HL-60/S4 treated with retinoic acid at 250 ng/mL for 4 days and 3 days (cell line): Measurements from ENCODE around the gene SSH3.

ENCODE experiments used
- in situ Hi-C: fragments of 300-500 bp; cut with MboI; formaldehyde crosslinking; loops from 2 replicates; pipeline ENCODE4 v1.7.0; 2022; ENCODE audit warnings: low sequenced_read_pairs

The SSH3 gene

GRCh38 chr11:67303132-67303834 lies at the start of gene SSH3:
Gene SSH3 (plus strand): TSS chr11:67303530. CDS start chr11:67303626, 96 bp downstream.
- in situ Hi-C loops: no loop called here

GRCh38 chr11:67253872-67254624 lies 49.3 kb upstream of the SSH3 start:
- in situ Hi-C loops: no loop called here

GRCh38 chr11:67254798-67255197 lies 48.5 kb upstream of the SSH3 start:
- in situ Hi-C loops: no loop called here

GRCh38 chr11:67255353-67255752 lies 48.0 kb upstream of the SSH3 start:
- in situ Hi-C loops: no loop called here

- in situ Hi-C loops: no loop called here
Observed at GRCh38 chr11:67255864-67256263, 47.5 kb upstream of the SSH3 start.

- in situ Hi-C loops: no loop called here
Observed at GRCh38 chr11:67256477-67257135, 46.7 kb upstream of the SSH3 start.

GRCh38 chr11:67260406-67260805 lies 42.9 kb upstream of the SSH3 start:
- in situ Hi-C loops: loop anchor here (10.0 kb wide), 2 partner anchors 54 to 124 kb away; no protein-coding TSS in a partner anchor

GRCh38 chr11:67260885-67261639 lies 42.3 kb upstream of the SSH3 start:
- in situ Hi-C loops: loop anchor here (10.0 kb wide), 2 partner anchors 54 to 124 kb away; no protein-coding TSS in a partner anchor

- in situ Hi-C loops: loop anchor here (10.0 kb wide), 2 partner anchors 53 to 123 kb away; no protein-coding TSS in a partner anchor
Observed at GRCh38 chr11:67261640-67261945, 41.7 kb upstream of the SSH3 start.

- in situ Hi-C loops: loop anchor here (10.0 kb wide), 2 partner anchors 53 to 123 kb away; no protein-coding TSS in a partner anchor
Observed at GRCh38 chr11:67261946-67262681, 41.2 kb upstream of the SSH3 start.

- in situ Hi-C loops: loop anchor here (10.0 kb wide), 2 partner anchors 52 to 122 kb away; no protein-coding TSS in a partner anchor
Observed at GRCh38 chr11:67262731-67263675, 40.3 kb upstream of the SSH3 start.

GRCh38 chr11:67264260-67264659 lies 39.1 kb upstream of the SSH3 start:
- in situ Hi-C loops: loop anchor here (10.0 kb wide), 2 partner anchors 51 to 121 kb away; no protein-coding TSS in a partner anchor

GRCh38 chr11:67264877-67265632 lies 38.3 kb upstream of the SSH3 start:
- in situ Hi-C loops: loop anchor here (10.0 kb wide), 2 partner anchors 50 to 120 kb away; no protein-coding TSS in a partner anchor

- in situ Hi-C loops: loop anchor here (10.0 kb wide), 2 partner anchors 49 to 119 kb away; no protein-coding TSS in a partner anchor
Observed at GRCh38 chr11:67265633-67266448, 37.5 kb upstream of the SSH3 start.

GRCh38 chr11:67266449-67267187 lies 36.7 kb upstream of the SSH3 start, which contains the start of gene GRK2:
Gene GRK2 (plus strand): TSS chr11:67266473. CDS start chr11:67266700, 227 bp downstream.
- in situ Hi-C loops: loop anchor here (10.0 kb wide), 2 partner anchors 48 to 118 kb away; no protein-coding TSS in a partner anchor
